Body of pancreas (tissue), 4 donors: ENCODE data around the gene PCDH9.

Experiments
- CTCF ChIP-seq, 7 experiments: fragments of 450-650 bp in 4 of 7; fragments of 200-600 bp in 3 of 7; sonication (generic) in 3 of 7; IDR thresholded peaks; one replicate each; pipeline ENCODE4 v1.5.1; 2016 to 2019; ENCODE audit warnings: antibody characterized with exemption in 7 of 7
- POLR2A ChIP-seq, 3 donors: fragments of 450-650 bp; IDR thresholded peaks; one replicate each; pipeline ENCODE4 v1.6.1; 2016; ENCODE audit warnings: antibody characterized with exemption in 3 of 3, mild to moderate bottlenecking in 2 of 3

DNA sequence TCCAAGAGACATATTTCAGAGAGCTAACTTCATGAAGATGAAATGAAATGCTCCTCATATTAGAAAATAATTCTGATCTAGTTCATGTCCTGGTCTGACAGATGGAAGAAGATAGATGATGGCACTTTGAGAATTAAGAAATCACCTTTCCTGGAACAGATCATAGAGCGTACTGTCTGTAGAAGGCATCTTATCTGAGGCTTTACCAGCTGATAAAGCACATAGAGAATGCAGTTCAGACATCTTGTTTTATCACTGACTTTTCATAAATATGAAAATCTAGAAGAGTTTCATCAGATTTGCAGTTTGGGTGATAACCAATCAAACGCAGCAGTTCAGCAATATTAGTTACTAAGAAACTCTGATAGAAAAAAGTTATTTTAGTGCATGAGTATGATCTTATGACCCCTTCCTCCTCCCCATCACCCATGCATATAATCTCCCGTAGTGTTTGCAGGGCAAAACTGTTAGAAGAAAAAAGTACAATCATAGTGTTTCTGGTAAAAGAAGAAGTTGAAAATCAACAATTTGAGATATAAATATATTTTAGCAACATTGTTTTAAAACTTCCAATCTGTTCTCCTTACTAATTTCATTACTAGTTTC lies 585.2 kb downstream of the PCDH9 start:
- TF ChIP-seq POLR2A (IDR thresholded peaks at IDR 0.05) (no peak), CTCF (IDR thresholded peaks at IDR 0.05) (no peak)
